ENCODE results near the gene HSPG2.
"Not testable (repeated sequence)": the region's sequence is repeated elsewhere in the genome, so short reads cannot be mapped to it uniquely, and the experiment has no call there.

GRCh38 chr1:21942959-21943640 lies 6.0 kb upstream of the HSPG2 start:
- TF ChIP-seq ZNF12 (CRISPR knock-in tag; IDR thresholded peaks at IDR 0.05); HDAC6 (IDR thresholded peaks at IDR 0.05; ENCODE audit: low read depth, low read length); ZZZ3 (IDR thresholded peaks at IDR 0.05): not testable (repeated sequence)
- TF ChIP-seq, protein P1, sequence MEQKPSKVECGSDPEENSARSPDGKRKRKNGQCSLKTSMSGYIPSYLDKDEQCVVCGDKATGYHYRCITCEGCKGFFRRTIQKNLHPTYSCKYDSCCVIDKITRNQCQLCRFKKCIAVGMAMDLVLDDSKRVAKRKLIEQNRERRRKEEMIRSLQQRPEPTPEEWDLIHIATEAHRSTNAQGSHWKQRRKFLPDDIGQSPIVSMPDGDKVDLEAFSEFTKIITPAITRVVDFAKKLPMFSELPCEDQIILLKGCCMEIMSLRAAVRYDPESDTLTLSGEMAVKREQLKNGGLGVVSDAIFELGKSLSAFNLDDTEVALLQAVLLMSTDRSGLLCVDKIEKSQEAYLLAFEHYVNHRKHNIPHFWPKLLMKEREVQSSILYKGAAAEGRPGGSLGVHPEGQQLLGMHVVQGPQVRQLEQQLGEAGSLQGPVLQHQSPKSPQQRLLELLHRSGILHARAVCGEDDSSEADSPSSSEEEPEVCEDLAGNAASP (IDR thresholded peaks at IDR 0.05), result not testable (repeated sequence)
